MV-4-11 (cell line): ENCODE results near the gene ARHGAP31.
"Not testable (repeated sequence)": the region's sequence is repeated elsewhere in the genome, so short reads cannot be mapped to it uniquely, and the experiment has no call there.

Source experiments
- DNase-seq: peaks from one replicate; lab custom pipeline; 2025; lab: John Stamatoyannopoulos, UW

The ARHGAP31 gene

DNA sequence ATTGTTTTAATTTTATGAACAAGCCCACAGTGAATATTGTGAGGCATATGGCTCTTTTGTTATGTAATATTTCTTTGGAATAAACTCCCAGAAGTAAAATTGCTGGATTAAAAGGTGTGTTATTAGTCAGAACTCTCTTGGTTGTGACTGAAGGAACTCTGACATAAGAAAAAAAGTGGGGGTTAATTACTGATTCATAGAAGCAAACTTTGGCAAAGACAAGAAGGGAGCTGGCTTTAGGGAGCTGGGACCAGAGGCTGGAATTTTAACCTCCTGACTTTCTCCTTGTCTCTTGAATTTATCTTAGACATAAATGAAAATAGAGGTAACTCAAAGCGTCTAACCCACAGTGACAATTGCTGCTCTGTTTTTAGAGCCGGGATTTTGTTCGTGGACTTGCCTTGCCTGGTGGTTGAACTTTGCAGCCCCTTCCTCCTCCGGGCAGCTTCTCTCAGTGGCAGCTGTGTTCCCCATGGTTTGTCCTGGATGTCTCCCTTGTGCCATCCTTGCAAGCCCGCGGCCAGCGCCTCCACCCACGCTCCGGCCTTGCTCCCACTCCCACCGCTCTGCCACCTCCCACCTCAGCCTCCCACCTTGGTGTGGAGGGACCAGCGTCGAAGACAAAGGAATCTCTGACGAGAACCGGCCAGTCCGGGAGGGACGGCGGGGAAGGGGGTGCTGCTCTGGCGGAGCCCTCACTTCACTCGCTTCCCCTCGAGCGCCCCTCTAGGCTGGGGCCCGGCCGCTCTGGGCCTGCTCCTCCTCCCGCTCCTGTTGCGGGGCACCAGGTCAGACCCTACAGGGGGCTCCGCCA is 28.0 kb downstream of the ARHGAP31 start:
- DNase-seq = no peak

DNA sequence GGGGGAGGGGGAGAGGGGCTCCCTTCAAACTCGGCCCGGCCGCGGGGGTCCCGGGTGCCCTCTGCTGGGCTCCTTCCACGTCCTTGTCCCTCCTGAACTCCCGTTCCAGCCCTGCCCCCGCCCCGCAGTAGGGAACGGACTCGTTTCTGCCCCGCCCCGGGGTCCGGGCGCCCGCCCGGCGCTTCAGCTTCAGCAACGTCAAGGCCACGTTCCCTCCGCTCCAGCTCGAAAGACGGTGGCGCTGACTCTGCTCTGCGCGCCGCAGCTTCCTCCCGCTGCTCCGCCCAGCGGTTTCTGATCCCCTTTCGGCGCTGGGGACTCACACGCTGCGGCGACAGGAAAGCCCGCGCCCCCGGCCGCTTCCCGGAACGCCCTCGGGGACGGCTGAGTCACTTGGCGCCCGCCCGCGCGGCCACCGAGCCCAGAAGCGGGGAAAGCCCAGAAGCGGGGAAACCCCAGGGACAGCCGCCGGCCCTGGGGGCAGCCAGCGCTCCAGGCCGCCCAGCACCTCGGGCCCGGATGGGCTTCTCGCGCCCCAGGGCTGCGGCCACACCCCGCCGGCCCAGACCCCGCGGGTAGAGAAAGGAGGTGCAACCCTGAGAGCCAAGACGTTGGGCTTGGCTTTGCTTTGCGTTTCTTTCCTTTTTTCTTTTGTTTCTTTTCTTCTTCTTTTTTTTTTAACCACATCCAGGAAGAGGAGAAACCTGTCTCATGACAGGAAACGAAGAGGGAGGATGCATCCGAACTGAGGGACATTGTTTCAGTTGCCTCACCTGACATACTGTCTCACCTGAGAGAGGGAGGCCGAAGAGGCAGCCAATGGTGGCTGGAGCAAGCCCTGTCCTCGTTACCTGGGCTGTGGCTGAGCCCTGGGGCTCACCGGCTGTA is 28.9 kb downstream of the ARHGAP31 start:
- DNase-seq = peak; percentile 91

DNA sequence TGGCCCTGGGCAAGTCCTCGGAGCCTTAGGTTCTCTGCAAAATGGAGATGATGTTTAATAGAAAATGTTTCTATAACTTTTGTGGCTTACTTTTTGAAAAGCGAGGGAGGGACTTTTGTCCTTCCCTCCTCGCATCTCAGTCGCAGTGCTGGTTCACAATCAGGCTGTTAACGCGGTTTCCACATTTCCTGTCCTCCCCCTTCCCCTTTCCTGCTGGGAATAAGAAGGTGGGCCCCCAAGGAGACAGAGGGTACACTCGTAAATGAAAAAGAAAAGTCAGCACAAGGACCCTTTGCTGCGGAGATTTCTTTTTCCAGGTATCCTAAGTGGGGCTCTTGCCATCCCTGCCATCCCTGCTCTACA is 29.5 kb downstream of the ARHGAP31 start:
- DNase-seq = no peak

DNA sequence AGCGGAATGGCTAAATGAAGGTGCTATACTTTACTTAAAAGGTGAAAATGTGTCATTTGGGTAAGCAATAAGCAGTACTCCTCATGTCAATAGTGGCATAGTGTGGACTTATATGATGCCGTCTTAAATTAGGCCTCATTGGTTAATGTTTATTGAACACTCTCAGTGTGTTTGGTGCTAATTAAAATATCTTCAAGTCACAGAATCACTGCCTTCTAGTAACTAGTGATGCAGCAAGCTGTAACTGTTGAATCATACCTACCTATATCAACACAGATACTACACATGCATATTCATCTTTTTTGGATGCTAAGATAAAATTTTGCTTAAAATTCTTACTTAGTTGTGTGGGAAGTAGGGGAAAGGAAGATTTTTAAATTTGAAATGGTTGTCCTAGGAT is 30.7 kb downstream of the ARHGAP31 start:
- no peak for DNase-seq

DNA sequence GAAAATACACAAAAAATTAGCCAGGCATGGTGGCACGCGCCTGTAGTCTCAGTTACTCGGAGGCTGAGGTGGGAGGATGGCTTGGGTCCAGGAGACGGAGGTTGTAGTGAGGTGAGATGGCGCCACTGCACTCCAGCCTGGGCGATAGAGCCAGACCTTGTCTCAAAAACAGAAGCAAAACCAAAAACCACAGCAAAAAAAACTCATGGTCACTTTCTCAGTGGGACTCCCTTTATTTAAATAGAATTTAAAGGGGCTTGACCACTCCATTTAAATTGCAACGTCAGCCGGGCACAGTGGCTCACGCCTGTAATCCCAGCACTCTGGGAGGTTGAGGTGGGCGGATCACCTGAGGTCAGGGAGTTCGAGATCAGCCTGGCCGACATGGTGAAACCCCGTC is 32.8 kb downstream of the ARHGAP31 start:
- peak; percentile 25 for DNase-seq

DNA sequence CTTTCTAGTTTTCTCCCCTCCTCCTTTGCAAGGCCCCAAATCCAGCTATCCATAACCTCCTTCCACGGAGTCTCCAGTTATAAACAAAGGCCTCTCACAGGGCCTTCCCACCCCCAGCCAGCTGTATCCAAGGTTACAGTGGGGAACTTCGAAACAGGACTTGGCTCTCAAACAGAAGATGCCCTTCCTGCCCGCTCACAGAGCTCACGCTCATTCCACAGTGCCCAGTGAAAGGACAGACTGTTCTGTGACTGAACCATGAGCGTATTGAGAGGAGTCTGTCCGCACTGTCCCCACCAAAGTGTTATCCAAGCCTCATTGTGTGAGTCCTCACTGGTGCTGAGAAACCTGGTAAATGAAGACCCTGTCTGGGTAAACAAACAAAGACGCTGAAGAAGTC is 35.4 kb downstream of the ARHGAP31 start:
- DNase-seq = no peak

DNA sequence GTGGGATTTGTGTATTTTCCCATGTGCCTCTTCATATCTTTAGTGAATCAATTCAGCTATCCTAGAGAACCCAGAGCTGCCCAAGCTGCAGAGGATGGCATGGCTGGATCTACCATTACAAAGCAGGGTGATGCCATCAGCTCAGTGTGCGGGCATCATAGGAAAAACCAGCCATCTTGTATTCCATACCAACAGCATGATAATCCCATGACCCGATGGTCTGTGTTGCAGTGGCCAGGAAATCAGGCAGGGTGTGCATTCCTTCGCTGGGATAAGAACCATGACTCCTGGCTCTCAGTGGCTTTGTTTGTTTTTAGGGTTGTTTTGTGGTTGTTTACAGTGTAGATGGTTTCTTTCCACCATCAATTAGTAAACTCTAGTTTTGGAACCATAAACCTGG is 36.0 kb downstream of the ARHGAP31 start:
- no peak for DNase-seq

DNA sequence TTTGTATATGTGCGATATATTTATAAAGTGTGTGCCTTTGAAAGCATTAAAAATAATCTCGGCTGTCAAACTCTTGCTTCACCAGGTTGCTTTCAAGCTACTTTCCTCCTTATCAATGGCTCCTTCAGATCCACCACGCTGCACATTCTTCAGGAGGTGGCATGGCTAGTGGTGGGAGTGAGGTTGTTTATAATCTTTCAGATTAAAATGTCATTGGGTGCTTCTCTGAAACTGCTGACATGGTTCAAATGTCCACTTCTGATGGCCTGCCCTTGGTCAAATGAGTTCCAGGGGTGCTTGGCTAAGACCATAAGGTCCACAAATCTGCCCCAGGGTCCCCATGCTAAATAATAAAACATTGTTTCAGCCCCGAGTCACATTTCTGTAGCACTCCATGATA is 36.7 kb downstream of the ARHGAP31 start:
- no peak for DNase-seq

DNA sequence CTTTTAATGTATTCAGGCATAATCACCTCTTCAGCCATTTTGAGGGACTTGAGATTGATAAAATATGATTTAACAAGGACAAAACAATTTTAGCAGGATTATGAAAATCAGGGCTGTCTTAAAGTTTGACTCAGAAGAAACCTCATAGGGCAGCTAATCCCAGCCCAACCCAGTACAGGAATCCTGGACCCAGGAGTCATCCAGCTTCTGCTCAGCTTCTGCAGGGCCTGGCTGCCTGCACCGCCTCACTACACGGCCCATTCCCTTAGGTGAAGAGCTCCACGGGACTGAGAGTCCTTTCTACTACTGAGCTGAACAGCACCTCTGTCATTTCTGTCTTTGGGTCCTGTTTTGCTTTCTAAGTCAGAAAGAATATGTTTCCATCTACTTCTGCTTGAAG is 37.5 kb downstream of the ARHGAP31 start:
- no peak for DNase-seq

DNA sequence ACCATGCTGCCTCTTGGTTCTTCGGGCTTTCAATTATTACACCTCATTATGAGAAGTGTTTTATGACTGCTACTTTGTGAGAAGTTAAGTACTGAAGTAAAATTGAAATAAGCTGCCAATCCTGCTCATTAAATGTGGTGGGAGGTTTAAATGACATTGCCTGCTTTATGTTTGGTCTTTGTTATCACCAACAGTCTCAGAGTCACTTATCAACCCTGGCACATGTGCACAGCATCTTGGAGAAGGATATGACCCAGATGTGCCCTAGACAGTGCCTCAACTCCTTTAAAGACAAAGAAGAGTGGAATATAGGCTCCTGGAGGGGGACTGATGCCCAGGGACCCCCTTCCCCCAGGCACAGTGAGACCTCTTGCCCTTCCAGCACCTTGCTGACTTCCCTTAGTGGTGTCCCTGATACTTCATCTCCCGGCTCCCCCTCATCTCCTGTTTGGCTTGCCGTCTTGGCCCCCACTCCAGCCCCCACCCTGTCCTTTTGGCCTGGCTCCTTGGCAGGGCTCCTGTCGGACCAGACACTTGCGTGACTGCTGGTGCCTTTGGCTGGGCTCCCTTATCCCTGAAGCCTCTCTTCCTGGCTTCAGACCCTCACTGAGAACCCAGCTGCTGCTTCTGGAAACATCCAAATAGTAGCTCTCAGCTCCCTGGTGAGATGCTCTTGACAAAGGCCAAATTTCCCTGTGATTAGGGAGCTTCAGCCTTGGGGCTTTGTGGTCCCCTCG is 39.8 kb downstream of the ARHGAP31 start:
- no peak for DNase-seq

DNA sequence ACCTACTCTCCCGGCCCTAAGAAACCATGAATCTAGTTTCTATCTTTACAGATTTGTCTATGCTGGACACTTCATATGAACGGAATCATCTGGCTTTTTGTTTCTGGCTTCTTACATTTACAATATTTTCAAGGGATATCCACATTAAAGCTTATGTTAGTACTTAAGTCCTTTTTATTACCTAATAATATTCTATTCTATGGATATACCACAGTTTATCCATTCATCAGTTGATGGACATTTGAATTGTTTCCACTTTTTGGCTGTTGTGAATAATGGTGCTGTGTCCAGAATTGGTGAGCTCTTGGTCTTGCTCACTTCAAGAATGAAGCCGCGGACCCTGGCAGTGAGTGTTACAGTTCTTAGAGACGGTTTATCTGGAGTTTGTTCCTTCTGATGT is 42.6 kb downstream of the ARHGAP31 start:
- DNase-seq = no peak

DNA sequence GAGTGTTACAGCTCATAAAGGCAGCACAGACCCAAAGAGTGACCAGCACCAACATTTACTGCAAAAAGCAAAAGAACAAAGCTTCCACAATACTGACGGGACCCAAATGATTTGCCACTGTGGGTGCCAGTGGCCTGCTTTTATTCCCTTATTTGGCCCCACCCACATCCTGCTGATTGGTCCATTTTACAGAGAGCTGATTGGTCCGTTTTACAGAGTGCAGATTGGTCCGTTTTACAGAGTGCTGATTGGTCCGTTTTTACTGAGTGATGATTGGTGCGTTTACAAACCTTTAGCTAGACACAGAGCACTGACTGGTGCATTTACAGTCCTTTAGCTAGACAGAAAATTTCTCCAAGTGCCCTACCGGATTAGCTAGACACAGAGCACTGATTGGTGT is 43.2 kb downstream of the ARHGAP31 start:
- not testable (repeated sequence) for DNase-seq

DNA sequence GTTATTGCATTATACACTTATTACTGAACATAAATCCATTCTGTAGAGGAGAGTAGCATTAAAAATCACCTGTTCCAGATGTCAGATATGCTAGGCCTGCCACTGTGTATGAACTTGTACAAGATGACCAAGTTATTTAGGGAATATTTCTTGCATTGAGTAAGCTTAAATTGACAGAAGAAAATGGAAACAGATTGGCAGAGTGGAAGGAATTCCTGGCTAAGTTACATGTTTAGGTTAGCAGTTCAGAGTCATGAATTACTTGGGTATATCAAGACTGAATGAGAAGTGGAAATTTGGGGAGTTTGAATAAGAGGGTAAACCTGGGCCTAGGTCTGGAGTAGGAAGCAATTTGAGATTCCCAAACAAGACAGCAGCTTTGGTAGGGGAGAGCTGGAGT is 44.6 kb downstream of the ARHGAP31 start:
- DNase-seq = no peak

DNA sequence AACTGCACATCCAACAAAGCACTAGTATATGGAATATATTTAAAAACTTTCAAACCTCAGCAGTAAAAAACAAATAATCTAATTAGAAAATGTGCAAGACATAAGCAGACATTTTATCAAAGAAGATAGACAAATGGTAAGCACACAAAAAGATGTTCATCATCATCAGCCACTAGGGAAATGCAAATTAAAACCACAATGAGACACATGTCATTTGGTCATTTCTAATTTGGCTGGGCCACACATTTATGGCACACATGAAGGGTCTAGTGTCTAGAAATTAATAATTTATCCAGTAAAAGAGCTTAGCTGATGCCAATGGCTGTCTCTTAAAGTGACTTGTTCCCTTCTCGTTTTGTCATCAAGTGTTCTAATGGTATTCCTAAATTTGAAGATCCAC is 45.8 kb downstream of the ARHGAP31 start:
- DNase-seq = no peak

DNA sequence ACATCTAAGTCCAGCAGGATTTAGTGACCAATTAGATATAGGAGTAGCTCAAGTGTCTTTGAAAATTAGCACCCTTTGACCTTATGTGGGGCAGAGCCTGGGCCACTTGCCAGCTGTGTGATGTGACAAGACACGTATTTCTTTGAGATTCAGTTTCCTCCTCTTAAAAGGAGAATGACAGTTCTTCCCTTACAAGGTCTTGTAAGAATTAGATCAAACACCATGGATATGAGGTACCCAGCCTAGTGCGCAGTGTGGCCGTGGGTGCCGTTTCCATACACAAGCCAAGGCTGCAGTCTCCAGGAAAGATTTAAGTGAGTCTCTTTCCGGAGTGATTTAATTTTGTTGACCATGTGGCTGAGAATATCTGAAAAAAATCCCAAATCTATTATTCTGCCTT is 46.3 kb downstream of the ARHGAP31 start:
- no peak for DNase-seq

DNA sequence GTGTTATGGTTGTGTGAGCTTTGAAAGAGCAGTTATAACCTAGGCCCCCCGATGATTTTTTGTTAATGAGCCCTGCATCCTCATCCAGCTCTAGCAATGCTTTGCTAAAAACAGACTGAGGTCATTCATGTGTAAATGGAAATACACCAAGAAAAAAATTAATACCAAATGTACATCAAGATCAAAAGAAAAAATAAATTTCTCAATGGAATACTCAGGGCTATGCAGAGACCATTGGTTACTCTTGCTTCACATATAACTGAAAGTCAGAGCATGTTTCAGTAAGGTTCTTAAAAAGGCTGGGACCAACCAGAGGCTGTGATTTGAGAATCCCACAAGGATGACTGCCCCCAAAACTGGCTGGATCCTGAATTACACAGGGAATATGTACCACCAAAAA is 48.0 kb downstream of the ARHGAP31 start:
- DNase-seq = no peak

DNA sequence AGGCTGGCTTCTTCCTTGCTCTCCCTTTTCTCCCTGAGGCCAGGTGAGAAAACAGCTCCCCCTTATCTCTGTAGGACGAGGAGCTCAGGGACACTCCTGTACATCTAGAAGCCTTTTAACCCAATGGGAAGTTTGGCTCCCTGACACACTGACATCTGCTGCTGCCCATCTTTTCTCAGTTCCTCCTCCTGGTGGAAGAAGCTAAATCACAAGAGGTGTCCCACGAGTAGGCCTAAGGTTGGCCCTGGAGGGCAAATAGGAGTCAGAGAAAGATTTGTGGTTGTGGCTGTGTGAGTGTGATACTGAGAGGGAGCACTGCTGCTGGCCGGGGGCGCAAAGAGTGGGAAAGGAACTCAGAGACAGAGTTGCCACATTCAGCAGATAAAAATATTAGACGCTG is 49.5 kb downstream of the ARHGAP31 start:
- DNase-seq = peak; percentile 80

DNA sequence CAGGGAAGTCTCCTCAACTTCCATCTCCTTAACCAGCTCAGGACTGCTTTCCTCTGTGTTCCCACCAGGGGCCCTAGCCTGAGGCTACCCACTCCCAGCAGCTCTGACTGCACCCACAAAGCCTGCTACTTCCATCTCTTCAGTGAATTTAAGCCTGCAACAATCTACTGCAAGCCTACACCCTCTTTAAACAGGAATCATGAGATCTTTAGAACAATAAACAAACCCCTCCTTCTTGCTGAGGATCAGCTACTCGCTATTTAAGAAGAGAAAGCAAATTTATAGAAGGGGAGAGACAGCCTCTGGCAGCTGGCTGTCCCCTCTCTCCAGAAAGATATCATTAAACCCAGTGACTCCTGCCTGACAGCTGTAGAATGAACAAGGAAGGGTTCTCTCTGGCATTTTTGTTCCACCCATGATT is 51.9 kb downstream of the ARHGAP31 start:
- DNase-seq = no peak

DNA sequence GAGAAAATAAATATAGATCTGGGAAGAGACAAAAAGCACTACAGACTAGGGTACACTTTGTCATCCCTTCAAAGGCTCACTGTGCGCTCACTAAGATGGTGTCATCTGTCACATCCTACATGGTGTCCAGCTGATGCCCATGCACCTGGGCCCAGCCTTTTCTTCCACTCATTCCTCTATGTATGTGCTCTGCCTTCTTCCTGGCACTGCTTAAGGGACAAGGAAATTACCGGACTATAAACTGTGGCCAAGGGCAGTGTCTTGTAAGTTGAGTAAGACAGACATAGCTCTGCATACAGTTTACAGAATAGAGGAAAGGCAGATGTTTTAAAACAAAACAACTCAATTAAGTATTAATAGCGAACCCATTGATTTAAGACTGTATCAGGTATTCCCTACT is 52.9 kb downstream of the ARHGAP31 start:
- DNase-seq = no peak

DNA sequence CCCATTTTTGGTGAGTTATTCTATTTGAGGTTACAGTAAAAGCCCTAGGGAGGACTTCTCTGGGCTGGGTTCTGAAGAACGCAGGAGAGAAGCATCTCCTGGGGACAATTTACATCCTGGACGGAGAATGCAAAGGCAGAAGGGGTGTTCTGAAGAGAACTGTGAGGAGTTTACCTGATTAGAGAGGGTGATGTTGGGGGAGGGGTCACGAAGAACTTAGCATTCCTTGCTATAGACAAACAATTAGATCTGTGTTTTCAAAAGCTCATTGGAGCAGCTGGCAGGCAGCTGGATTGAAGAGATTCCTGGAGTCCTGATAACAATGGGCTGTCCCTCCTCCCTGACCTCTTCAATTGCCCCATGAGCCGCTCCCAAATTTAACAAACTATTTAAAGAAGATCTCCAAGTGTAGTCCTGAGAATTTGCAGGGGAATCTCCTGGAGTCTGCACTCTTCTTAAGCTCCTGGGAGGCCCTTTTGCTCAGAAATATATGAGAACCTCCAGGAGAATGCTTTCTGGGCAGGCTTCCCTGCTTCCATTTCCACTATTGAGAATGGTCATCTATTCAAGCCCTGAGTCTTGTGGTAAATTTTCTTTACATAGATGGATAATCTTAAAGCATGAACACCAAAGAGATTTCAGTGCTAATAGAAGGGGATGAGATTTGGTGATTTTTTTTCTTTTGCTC is 55.3 kb downstream of the ARHGAP31 start:
- no peak for DNase-seq

DNA sequence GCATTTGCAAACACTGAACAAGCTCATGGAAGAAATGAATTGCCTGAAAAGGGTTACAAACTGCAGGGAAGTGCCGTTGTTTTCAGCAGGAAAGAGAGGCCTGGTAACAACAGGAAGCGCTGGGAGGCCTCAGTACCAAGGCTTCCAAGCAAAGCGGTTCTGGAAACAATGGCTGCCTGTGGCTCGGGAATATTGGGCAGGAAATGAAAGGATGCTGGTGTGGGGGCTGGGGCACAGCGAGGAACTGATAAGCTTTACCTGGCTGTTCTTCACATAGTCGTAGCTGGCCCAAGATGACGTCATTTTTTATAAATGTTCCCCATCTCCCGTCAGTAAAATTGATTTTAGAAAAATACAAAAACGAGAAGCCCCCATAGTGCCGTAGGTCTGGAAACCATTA is 55.9 kb downstream of the ARHGAP31 start:
- DNase-seq = no peak

DNA sequence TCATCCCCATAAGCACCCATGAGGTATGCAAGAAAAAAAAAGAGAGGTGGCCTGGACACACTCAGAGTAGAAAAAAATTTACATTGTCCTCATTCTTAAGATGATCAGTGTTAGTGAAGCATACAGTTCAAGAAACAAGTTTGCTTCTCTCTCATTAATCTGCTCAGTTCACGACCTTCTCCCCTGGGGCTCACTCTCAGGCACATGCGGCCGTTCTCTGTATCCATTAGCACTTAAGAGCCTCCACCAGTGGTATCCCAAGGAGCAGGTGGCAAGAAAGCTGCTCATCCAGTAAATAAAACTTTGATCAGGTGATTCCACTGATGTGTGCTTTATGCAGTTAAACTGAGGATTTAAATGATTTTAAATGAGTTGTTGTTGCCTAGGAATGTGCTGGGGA is 57.4 kb downstream of the ARHGAP31 start:
- DNase-seq = no peak
